Measurements from ENCODE around the gene CTNND2. TPM values are rescaled to one million over a fixed set of nuclear protein-coding genes. Genes with fewer than 3 reads are reported as not detected.

CTNND2 gene
- total RNA-seq, 1 experiment from 2014 or later = not detected

DNA sequence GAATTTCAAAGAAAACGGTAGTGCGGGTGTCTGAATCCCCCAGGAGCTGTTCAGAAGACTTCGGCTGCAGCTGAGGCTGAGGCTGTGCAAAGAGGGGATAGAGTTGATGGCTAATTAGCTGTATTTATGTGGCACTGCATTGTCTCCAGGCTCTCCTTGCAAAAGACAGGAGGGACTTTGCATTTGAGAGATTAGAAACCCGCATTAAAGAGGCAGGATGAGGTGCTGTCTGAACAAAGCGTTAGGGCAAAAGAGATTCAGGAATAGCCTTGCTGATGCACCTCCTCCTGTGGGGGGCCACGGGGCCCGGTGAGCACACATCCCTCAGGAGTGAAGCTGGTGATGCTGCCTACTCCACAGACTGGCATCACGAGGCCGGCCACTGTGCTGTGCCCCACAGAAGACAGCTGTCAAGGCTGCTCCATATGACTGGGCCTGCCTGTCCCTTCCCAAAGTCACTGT is 799.6 kb downstream of the CTNND2 start:
- DNase-seq (ENCODE audit: low spot score) = no peak
- no peak overlapping the region for H3K27ac ChIP-seq (ENCODE audit: low read depth, low read length, poor library complexity, severe bottlenecking)
- intact Hi-C loops (cut with micrococcal nuclease; ENCODE audit: unreplicated experiment) = no loop called here

DNA sequence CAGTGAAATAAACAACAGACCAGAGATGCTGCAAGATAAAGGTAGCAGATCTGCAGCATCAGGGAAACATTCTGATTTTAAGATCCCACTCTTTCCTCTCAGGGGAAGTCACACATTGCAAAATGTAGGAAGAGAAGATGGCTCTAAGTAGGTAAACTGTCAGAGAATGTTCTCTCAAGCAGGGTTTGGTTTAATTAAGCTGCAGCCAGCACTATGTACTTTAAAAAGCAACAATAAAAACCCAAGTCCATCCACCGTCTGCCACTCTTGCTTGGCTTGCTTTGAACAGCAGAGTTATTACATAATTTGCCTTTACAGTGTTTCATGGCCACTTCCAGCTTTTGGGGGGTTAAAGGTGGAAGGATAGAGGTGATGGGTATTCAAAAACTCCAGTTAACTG is 800.0 kb downstream of the CTNND2 start:
- no peak for DNase-seq (ENCODE audit: low spot score)
- CTCF ChIA-PET = no interaction called here
- POLR2A ChIA-PET (ENCODE audit: low non-redundant PET) = no interaction called here
- H3K4me3 ChIP-seq (ENCODE audit: low read depth, low read length, poor library complexity, severe bottlenecking) = no peak overlapping the region
- TF ChIP-seq EZH2 (IDR thresholded peaks at IDR 0.05; ENCODE audit: borderline replicate concordance, low read depth, low read length, poor library complexity, severe bottlenecking) = no peak
- TF ChIP-seq, protein P1, sequence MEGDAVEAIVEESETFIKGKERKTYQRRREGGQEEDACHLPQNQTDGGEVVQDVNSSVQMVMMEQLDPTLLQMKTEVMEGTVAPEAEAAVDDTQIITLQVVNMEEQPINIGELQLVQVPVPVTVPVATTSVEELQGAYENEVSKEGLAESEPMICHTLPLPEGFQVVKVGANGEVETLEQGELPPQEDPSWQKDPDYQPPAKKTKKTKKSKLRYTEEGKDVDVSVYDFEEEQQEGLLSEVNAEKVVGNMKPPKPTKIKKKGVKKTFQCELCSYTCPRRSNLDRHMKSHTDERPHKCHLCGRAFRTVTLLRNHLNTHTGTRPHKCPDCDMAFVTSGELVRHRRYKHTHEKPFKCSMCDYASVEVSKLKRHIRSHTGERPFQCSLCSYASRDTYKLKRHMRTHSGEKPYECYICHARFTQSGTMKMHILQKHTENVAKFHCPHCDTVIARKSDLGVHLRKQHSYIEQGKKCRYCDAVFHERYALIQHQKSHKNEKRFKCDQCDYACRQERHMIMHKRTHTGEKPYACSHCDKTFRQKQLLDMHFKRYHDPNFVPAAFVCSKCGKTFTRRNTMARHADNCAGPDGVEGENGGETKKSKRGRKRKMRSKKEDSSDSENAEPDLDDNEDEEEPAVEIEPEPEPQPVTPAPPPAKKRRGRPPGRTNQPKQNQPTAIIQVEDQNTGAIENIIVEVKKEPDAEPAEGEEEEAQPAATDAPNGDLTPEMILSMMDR (conservative IDR thresholded peaks at IDR 0.05; ENCODE audit: low read depth, low read length) = no peak
- H3K9me3 ChIP-seq (ENCODE audit: low read depth, low read length, poor library complexity, severe bottlenecking) = no peaks in the 10 kb centered on the region
- H3K27me3 ChIP-seq (replicated peaks; ENCODE audit: insufficient read depth, low read depth, low read length, poor library complexity) = no peaks in the 10 kb centered on the region
- no peaks in the 10 kb centered on the region for H3K36me3 ChIP-seq (ENCODE audit: insufficient read depth, low read length, poor library complexity, severe bottlenecking)
- intact Hi-C loops (cut with micrococcal nuclease; ENCODE audit: unreplicated experiment) = no loop called here
- no peaks in the 10 kb centered on the region for H3K4me1 ChIP-seq (ENCODE audit: insufficient read depth, low read length, poor library complexity, severe bottlenecking)
- no TSS peak for BruUV-seq (replicated peaks)
- no peak overlapping the region for H3K27ac ChIP-seq (ENCODE audit: low read depth, low read length, poor library complexity, severe bottlenecking)

More for the DNA sequence above, 799.6 kb downstream of the CTNND2 start:
- ChIA-PET CTCF (no interaction called here), POLR2A (ENCODE audit: low non-redundant PET) (no interaction called here)
- Histone ChIP-seq H3K27me3 (replicated peaks; ENCODE audit: insufficient read depth, low read depth, low read length, poor library complexity) (no peaks in the 10 kb centered on the region), H3K36me3 (ENCODE audit: insufficient read depth, low read length, poor library complexity, severe bottlenecking) (no peaks in the 10 kb centered on the region), H3K4me3 (ENCODE audit: low read depth, low read length, poor library complexity, severe bottlenecking) (no peak overlapping the region), H3K4me1 (ENCODE audit: insufficient read depth, low read length, poor library complexity, severe bottlenecking) (no peaks in the 10 kb centered on the region), H3K9me3 (ENCODE audit: low read depth, low read length, poor library complexity, severe bottlenecking) (no peaks in the 10 kb centered on the region)
- no TSS peak for BruUV-seq (replicated peaks)
- TF ChIP-seq, protein P1 (conservative IDR thresholded peaks at IDR 0.05; ENCODE audit: low read depth, low read length) = no peak
- TF ChIP-seq EZH2 (IDR thresholded peaks at IDR 0.05; ENCODE audit: borderline replicate concordance, low read depth, low read length, poor library complexity, severe bottlenecking) = no peak

DNA sequence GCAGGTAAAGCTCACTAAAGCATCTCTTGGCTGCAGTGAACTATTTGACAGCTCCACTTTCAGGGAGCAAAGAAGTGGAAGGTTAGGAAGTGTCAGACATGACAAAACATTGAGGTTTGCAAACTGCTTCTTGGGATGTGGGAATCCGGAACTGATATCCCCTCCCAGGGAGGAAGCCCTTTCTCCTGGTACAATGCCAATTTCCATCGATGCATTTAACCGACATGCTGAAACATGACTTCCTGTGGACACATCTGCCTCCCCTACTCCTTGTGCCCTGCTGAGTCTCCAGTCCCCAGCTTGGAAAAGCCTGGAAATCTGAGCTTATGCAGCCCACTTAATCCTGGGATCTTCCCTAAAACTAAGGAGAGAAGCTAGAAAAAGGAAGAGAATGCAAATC is 820.1 kb downstream of the CTNND2 start:
- no TSS peak for BruUV-seq (replicated peaks)
- no peaks in the 10 kb centered on the region for H3K27me3 ChIP-seq (replicated peaks; ENCODE audit: insufficient read depth, low read depth, low read length, poor library complexity)
- no peak overlapping the region for H3K27ac ChIP-seq (ENCODE audit: low read depth, low read length, poor library complexity, severe bottlenecking)
- H3K9me3 ChIP-seq (ENCODE audit: low read depth, low read length, poor library complexity, severe bottlenecking) = no peaks in the 10 kb centered on the region
- CTCF ChIA-PET = no interaction called here
- no peaks in the 10 kb centered on the region for H3K4me1 ChIP-seq (ENCODE audit: insufficient read depth, low read length, poor library complexity, severe bottlenecking)
- H3K4me3 ChIP-seq (ENCODE audit: low read depth, low read length, poor library complexity, severe bottlenecking) = no peak overlapping the region
- POLR2A ChIA-PET (ENCODE audit: low non-redundant PET) = no interaction called here
- no peak for TF ChIP-seq EZH2 (IDR thresholded peaks at IDR 0.05; ENCODE audit: borderline replicate concordance, low read depth, low read length, poor library complexity, severe bottlenecking)
- TF ChIP-seq, protein P1 (conservative IDR thresholded peaks at IDR 0.05; ENCODE audit: low read depth, low read length) = no peak
- no peak for DNase-seq (ENCODE audit: low spot score)
- H3K36me3 ChIP-seq (ENCODE audit: insufficient read depth, low read length, poor library complexity, severe bottlenecking) = no peaks in the 10 kb centered on the region
- intact Hi-C loops (cut with micrococcal nuclease; ENCODE audit: unreplicated experiment) = no loop called here

Measured in A673 (cell line).